ENCODE results near the gene IMMP2L. TPM values are rescaled to one million over a fixed set of nuclear protein-coding genes. Genes with fewer than 3 reads are reported as not detected.

IMMP2L gene
- total RNA-seq, 1 donor from 2014 or later = 20.0 TPM

DNA sequence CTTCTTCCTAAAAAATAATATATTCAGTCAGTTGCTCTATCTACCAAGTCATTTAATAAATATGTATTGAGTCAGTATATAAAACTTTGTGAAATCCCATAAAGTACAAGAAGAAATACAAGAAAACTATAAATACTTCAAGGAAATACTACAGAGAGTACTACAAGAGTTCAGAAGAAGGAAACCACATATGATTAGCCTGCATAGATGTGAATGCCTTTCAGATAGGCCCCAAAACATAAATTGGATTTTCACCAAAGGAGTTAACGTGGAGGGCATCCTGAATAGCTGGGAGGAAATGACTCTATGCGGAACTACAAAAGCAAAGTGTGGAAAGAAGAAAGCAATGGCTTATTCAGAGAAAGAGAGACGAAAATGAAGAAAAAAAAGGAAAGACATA lies 351.3 kb downstream of the IMMP2L start:
- no peaks in the 10 kb centered on the region for H3K27me3 Mint-ChIP-seq (ENCODE audit: low read depth)
- no peaks in the 10 kb centered on the region for H3K36me3 Mint-ChIP-seq (ENCODE audit: low read depth)
- H3K9me3 Mint-ChIP-seq = no peaks in the 10 kb centered on the region
- intact Hi-C loops (cut with micrococcal nuclease) = no loop called here
- DNase-seq (ENCODE audit: low spot score) = no peak
- peaks cover 8% of the 10 kb centered on the region for H3K4me1 Mint-ChIP-seq (ENCODE audit: low read depth)
- no peak overlapping the region for H3K27ac Mint-ChIP-seq
- H3K4me3 Mint-ChIP-seq (ENCODE audit: low read depth) = no peak overlapping the region

DNA sequence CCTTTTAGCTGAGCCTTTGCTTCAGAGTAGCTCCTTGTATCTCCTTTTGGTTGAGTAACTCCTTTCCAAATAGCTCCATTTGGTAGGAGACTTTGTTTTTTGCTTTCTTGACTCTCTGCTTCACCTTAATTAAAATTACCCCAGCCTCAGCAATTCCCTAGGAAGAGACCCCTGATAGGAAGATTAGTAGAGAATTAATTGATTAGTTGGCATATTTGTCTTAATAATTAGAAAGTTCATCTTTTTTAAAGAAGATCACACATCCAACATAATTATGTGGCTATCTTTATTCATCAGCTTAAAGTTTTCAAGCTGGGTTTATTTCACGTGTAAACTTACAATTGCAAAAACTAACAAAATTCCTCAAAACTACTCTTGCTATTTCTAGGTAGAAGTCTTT lies 352.2 kb downstream of the IMMP2L start:
- H3K9me3 Mint-ChIP-seq = no peaks in the 10 kb centered on the region

DNA sequence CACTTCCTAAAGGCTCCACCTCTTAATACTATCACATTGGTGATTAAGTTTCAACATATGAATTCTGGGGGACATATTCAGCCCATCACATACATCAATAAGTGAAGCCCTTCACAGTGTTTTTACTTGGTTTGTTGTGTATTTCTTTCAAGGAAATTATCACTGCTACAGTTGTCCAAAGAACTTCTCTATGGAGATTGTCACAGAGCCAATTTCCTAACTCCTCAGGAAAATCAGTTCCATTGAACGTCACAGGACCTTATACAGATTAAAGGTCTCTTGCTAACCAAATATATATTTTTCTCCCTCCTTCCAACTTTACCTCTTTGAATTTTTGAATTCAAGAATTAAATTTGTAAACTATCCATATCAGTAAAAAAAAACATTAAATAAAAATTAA lies 357.0 kb downstream of the IMMP2L start:
- H3K27me3 Mint-ChIP-seq (ENCODE audit: low read depth) = no peaks in the 10 kb centered on the region

More for the DNA sequence above, 352.2 kb downstream of the IMMP2L start:
- Mint-ChIP-seq H3K4me3 (ENCODE audit: low read depth) (no peak overlapping the region), H3K36me3 (ENCODE audit: low read depth) (no peaks in the 10 kb centered on the region), H3K27me3 (ENCODE audit: low read depth) (no peaks in the 10 kb centered on the region), H3K4me1 (ENCODE audit: low read depth) (no peaks in the 10 kb centered on the region), H3K27ac (no peak overlapping the region)
- intact Hi-C loops (cut with micrococcal nuclease) = no loop called here
- DNase-seq (ENCODE audit: low spot score) = no peak

DNA sequence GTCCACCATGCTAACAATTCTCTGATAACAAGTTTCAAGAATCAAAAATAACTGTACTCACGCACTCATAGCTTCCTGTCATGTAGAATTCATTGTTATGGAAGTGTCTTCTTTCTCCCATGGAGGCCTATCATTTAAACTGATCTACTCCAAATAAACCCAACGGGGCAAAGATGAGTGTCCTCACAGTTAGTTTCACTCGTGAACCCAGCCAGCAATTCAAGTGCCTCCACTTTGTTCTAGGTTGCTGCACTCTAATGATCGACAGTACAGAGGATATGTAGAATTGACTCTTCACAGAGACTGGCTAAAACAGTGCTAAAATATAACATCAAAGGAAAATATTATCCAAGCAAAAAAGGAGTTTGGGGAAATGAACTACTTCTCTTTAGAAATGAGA lies 360.0 kb downstream of the IMMP2L start:
- no peak overlapping the region for H3K4me3 Mint-ChIP-seq (ENCODE audit: low read depth)
- H3K9me3 Mint-ChIP-seq = no peaks in the 10 kb centered on the region
- intact Hi-C loops (cut with micrococcal nuclease) = no loop called here
- no peak overlapping the region for H3K27ac Mint-ChIP-seq
- no peaks in the 10 kb centered on the region for H3K36me3 Mint-ChIP-seq (ENCODE audit: low read depth)
- no peaks in the 10 kb centered on the region for H3K27me3 Mint-ChIP-seq (ENCODE audit: low read depth)
- peaks cover 8% of the 10 kb centered on the region for H3K4me1 Mint-ChIP-seq (ENCODE audit: low read depth)
- DNase-seq (ENCODE audit: low spot score) = no peak

More for the DNA sequence above, 357.0 kb downstream of the IMMP2L start:
- H3K27ac Mint-ChIP-seq = no peak overlapping the region
- no peaks in the 10 kb centered on the region for H3K36me3 Mint-ChIP-seq (ENCODE audit: low read depth)
- H3K9me3 Mint-ChIP-seq = no peaks in the 10 kb centered on the region
- intact Hi-C loops (cut with micrococcal nuclease) = no loop called here
- H3K4me3 Mint-ChIP-seq (ENCODE audit: low read depth) = no peak overlapping the region
- no peak for DNase-seq (ENCODE audit: low spot score)
- no peaks in the 10 kb centered on the region for H3K4me1 Mint-ChIP-seq (ENCODE audit: low read depth)

DNA sequence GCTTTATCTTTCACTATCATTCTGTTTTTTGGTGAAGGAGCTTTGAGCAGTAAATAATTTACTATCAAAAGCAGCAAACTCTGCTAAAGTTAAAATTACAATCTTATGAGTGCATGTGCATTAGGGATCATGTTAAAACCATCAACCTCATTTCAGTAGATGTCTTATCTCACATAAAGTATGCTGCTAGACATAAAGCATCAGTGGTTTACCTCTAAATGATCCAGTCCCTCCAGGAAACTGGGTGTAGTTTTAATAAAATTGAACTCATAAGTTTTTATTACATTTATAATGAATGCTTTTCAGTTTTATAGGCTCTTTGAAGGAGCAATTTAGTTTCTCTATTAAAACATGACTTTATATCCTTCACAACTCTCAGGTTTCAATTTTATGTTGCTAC lies 362.6 kb downstream of the IMMP2L start:
- intact Hi-C loops (cut with micrococcal nuclease) = no loop called here
- H3K36me3 Mint-ChIP-seq (ENCODE audit: low read depth) = no peaks in the 10 kb centered on the region
- no peak overlapping the region for H3K27ac Mint-ChIP-seq
- H3K4me1 Mint-ChIP-seq (ENCODE audit: low read depth) = peaks cover 8% of the 10 kb centered on the region
- DNase-seq (ENCODE audit: low spot score) = no peak
- H3K9me3 Mint-ChIP-seq = no peaks in the 10 kb centered on the region
- no peak overlapping the region for H3K4me3 Mint-ChIP-seq (ENCODE audit: low read depth)
- no peaks in the 10 kb centered on the region for H3K27me3 Mint-ChIP-seq (ENCODE audit: low read depth)

DNA sequence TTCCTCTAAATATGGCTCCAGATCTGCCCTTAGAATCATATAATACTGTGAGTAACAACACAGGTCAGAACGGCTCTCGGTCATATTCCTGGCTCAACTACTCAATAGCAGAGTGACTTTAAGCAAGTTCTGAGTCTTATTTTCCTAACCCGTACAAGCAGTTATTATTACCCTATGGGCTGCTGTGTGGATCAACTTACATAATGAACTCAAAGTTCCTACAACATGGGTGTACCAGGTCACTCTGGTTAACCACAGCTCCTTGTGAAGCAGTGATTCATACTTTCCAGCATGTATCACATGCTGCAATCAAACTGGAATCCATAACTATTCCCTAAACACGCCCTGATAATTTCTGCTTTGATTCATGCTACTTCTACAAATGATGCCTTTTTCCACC lies 364.0 kb downstream of the IMMP2L start:
- H3K9me3 Mint-ChIP-seq = no peaks in the 10 kb centered on the region
- no peak overlapping the region for H3K4me3 Mint-ChIP-seq (ENCODE audit: low read depth)
- intact Hi-C loops (cut with micrococcal nuclease) = no loop called here
- no peak overlapping the region for H3K27ac Mint-ChIP-seq
- no peaks in the 10 kb centered on the region for H3K36me3 Mint-ChIP-seq (ENCODE audit: low read depth)
- DNase-seq (ENCODE audit: low spot score) = no peak
- peaks cover 8% of the 10 kb centered on the region for H3K4me1 Mint-ChIP-seq (ENCODE audit: low read depth)
- H3K27me3 Mint-ChIP-seq (ENCODE audit: low read depth) = no peaks in the 10 kb centered on the region

DNA sequence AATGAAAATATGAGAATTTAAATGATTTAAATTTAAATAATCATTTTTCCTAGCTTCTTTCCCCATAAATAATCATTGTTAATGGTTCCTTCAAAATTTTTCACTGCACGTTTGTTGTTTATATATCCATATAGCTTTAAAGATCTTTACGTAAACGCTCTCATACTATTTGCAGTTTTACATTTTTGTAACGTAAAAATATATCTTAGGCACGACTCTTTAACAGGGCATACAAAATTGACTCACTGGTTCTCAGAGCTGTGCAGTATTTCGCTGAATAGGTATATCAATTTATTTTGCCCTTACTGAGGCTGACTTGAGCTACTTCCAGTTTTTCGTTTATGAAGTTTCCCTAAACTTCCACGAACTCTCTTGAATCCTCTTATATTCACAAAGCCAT lies 365.6 kb downstream of the IMMP2L start:
- Mint-ChIP-seq H3K4me3 (ENCODE audit: low read depth) (no peak overlapping the region), H3K4me1 (ENCODE audit: low read depth) (peaks cover 8% of the 10 kb centered on the region), H3K27ac (no peak overlapping the region), H3K9me3 (no peaks in the 10 kb centered on the region), H3K36me3 (ENCODE audit: low read depth) (no peaks in the 10 kb centered on the region), H3K27me3 (ENCODE audit: low read depth) (no peaks in the 10 kb centered on the region)
- no peak for DNase-seq (ENCODE audit: low spot score)
- intact Hi-C loops (cut with micrococcal nuclease) = no loop called here

DNA sequence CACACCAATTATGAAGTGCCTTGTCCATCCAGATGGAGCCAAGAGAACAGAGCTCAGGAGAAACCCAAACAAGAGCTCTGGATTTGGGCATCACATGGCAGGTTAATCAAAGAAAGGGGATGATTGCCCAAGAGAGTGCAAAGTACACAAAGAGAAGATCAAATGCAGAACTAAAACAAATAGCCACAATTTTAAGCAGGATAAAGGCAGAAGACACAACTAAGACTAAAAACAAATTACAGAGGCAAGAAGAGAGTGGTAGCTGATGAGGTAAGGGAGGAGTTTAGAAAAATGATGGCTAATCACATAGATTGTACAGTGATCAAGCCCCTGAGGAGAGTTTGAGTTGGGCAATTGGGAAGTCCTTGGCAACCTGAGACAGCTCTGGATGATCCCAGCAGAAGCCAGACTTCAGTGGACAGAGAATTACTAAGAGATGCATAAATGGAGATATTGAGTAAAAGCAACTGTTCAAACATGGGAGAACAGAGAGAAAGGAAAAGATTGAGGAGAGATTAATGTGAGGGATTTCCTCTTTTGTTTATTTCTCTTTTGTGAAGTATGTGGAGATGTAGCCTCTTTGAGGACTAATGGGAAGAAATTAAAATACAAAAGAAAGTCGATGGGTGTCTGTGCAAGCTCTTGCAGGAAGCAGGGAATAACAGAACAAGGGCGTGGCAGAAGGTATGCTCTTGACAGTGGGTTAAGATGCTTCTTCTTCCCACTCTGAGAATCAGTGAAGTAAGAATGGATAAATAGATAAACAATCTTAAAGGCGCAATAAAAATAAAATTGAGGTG lies 369.5 kb downstream of the IMMP2L start:
- no peaks in the 10 kb centered on the region for H3K27me3 Mint-ChIP-seq (ENCODE audit: low read depth)
- no peaks in the 10 kb centered on the region for H3K36me3 Mint-ChIP-seq (ENCODE audit: low read depth)
- no peaks in the 10 kb centered on the region for H3K9me3 Mint-ChIP-seq
- no peaks in the 10 kb centered on the region for H3K4me1 Mint-ChIP-seq (ENCODE audit: low read depth)
- intact Hi-C loops (cut with micrococcal nuclease) = no loop called here
- H3K4me3 Mint-ChIP-seq (ENCODE audit: low read depth) = no peak overlapping the region
- no peak overlapping the region for H3K27ac Mint-ChIP-seq
- no peak for DNase-seq (ENCODE audit: low spot score)

DNA sequence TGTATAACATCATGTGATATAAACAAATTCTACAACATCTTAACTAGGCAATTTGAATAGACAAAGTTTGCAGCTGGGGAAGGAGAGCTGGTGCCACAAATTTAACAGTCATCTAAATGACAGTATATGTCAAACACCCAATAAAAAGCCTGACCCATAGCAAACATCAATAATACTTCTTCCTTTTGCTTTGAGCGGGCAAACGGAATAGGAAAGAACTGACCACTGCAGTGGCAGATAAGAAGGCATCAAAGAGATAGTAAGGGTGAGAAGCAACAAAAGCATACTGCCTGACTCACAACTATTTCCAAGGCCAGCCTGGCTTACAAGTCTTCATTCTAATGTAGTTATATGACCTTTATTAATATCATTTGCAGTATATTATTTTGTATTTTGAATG lies 371.5 kb downstream of the IMMP2L start:
- Mint-ChIP-seq H3K27me3 (ENCODE audit: low read depth) (no peaks in the 10 kb centered on the region), H3K36me3 (ENCODE audit: low read depth) (no peaks in the 10 kb centered on the region), H3K4me3 (ENCODE audit: low read depth) (no peak overlapping the region), H3K27ac (no peak overlapping the region), H3K4me1 (ENCODE audit: low read depth) (no peaks in the 10 kb centered on the region), H3K9me3 (no peaks in the 10 kb centered on the region)
- no peak for DNase-seq (ENCODE audit: low spot score)
- intact Hi-C loops (cut with micrococcal nuclease) = no loop called here

DNA sequence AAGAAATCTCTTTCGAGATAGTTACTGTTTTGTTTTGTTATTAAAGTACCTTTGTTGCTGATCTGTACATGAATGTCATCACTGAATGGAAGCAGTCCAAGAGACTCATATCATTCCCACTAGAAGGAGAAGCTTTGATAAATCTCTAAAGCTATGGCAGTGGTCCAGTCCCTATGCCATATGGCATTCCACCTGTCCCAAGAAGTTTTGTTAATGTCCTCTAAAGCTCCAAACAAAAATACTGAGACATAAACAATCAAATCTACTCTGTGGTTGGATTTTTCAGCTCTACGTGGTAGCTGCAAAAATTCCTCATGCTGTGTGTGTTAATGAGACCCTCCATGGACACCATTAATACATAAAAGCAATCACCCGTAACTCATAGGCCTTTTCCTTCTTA lies 377.3 kb downstream of the IMMP2L start:
- intact Hi-C loops (cut with micrococcal nuclease) = no loop called here
- no peaks in the 10 kb centered on the region for H3K36me3 Mint-ChIP-seq (ENCODE audit: low read depth)
- no peak for DNase-seq (ENCODE audit: low spot score)

DNA sequence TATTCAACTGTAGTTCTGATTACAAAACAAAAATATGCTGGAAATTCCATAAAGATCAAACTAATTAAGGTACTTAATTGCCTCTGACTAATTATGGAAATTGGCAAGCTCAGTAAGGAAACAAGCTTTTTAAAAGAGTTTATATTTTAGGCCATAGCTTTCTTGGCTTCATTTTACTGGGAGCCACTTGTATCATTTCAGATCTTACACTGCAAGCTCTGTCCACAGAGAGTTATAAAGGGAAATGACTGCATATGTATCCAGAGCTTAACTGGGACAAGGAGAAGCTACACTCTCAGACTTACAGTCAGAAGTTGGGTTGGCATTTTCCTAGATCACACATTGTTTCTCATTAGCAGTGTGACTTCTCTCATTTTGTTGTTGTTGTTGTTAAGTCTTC lies 379.0 kb downstream of the IMMP2L start:
- H3K4me1 Mint-ChIP-seq (ENCODE audit: low read depth) = no peaks in the 10 kb centered on the region
- DNase-seq (ENCODE audit: low spot score) = no peak
- H3K27me3 Mint-ChIP-seq (ENCODE audit: low read depth) = no peaks in the 10 kb centered on the region
- H3K4me3 Mint-ChIP-seq (ENCODE audit: low read depth) = no peak overlapping the region
- no peaks in the 10 kb centered on the region for H3K36me3 Mint-ChIP-seq (ENCODE audit: low read depth)
- no peak overlapping the region for H3K27ac Mint-ChIP-seq
- H3K9me3 Mint-ChIP-seq = no peaks in the 10 kb centered on the region
- intact Hi-C loops (cut with micrococcal nuclease) = no loop called here

More for the DNA sequence above, 377.3 kb downstream of the IMMP2L start:
- Mint-ChIP-seq H3K27ac (no peak overlapping the region), H3K27me3 (ENCODE audit: low read depth) (no peaks in the 10 kb centered on the region), H3K4me3 (ENCODE audit: low read depth) (no peak overlapping the region), H3K9me3 (no peaks in the 10 kb centered on the region), H3K4me1 (ENCODE audit: low read depth) (no peaks in the 10 kb centered on the region)

DNA sequence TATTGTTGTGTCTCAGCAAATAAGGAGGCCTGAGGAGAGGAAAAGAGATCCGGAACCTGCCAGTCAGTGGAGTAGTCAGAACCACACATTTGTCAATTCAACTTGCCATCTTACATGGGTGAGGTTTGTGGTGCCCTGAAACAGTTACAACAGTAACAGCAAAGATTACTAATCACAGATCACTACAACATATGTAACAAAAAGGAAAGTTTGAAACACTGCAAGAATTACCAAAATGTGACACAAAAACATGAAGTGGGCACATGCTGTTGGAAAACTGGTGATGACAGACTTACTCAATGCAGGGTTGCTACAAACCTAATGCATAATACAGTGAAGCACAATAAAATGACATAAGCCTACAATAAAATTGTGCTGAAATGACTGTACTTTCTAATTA lies 382.0 kb downstream of the IMMP2L start:
- H3K4me1 Mint-ChIP-seq (ENCODE audit: low read depth) = peaks cover 11% of the 10 kb centered on the region
- no peak for DNase-seq (ENCODE audit: low spot score)
- no peaks in the 10 kb centered on the region for H3K27me3 Mint-ChIP-seq (ENCODE audit: low read depth)
- no peaks in the 10 kb centered on the region for H3K36me3 Mint-ChIP-seq (ENCODE audit: low read depth)
- no peak overlapping the region for H3K4me3 Mint-ChIP-seq (ENCODE audit: low read depth)
- H3K9me3 Mint-ChIP-seq = no peaks in the 10 kb centered on the region
- no peak overlapping the region for H3K27ac Mint-ChIP-seq
- intact Hi-C loops (cut with micrococcal nuclease) = no loop called here

DNA sequence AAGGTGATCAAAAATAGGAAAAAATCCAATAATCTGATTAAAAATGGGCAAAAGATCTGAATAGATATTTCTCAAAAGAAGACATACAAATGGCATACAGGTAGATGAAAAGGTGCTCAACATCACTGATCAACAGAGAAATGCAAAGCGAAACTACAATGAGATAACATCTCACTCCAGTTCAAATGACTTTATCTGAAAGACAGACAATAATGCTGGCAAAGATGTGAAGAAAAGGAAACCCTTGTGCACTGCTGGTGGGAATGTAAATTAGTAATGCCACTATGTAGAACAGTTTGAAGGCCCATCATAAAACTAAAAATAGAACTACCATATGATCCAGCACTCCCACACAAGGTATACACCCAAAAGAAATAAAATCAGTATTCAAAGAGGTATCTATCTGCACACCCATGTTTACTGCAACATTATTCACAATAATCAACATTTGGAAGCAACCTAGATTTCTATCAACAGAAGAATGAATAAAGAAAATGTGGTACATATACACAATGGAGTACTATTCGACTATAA lies 386.3 kb downstream of the IMMP2L start:
- Mint-ChIP-seq H3K4me3 (ENCODE audit: low read depth) (no peak overlapping the region), H3K27ac (no peak overlapping the region), H3K9me3 (no peaks in the 10 kb centered on the region), H3K4me1 (ENCODE audit: low read depth) (peaks cover 15% of the 10 kb centered on the region), H3K27me3 (ENCODE audit: low read depth) (no peaks in the 10 kb centered on the region), H3K36me3 (ENCODE audit: low read depth) (no peaks in the 10 kb centered on the region)
- intact Hi-C loops (cut with micrococcal nuclease) = loop anchor here (2.0 kb wide), 1 partner anchor 37 kb away; no protein-coding TSS in a partner anchor
- no peak for DNase-seq (ENCODE audit: low spot score)

Measured in activated T-helper 2 cell treated with anti-CD3 and anti-CD28 coated beads, Interferon-gamma antibody, Interleukin-2, Interleukin-4, amounts not matched to agents 10 μg/mL and 5 μg/mL and 100 μg/mL, durations not matched to agents 14 hours and 24 hours and 36 hours (primary cell).